MCF 10A (cell line): ENCODE data around the gene SLC6A4. TPM values are rescaled to one million over a fixed set of nuclear protein-coding genes. Genes with fewer than 3 reads are reported as not detected.

Experiments used
- BruUV-seq: library from RNA; stranded (reverse); fragments of 400-500 nt; replicated peaks from 2 replicates; lab custom pipeline; 2021; lab: Mats Ljungman, UMichigan
- CTCF ChIA-PET: fragments of 300-600 bp; sonication (Branson Sonifier 250); formaldehyde crosslinking; extraction: SDS; loops from one replicate; lab custom pipeline; 2021; ENCODE audit warnings: antibody characterized with exemption, inconsistent platforms; lab: Yijun Ruan, JAX
- POLR2A ChIA-PET: fragments of 300-600, 350-650 bp; sonication (Branson Sonifier 250); formaldehyde crosslinking; extraction: SDS; loops from one replicate; lab custom pipeline; 2020; ENCODE audit warnings: antibody characterized with exemption, inconsistent platforms; lab: Yijun Ruan, JAX
- DNase-seq: peaks from one replicate; pipeline ENCODE4 v3.0.0-alpha.2; 2018; ENCODE audit not compliant: unreplicated experiment
- H3K27ac Mint-ChIP-seq: one replicate; pipeline ENCODE4 v1.8.0; 2022; ENCODE audit warnings: mild to moderate bottlenecking, low read depth, mixed read lengths; ENCODE audit not compliant: unreplicated experiment
- H3K27me3 Mint-ChIP-seq: one replicate; pipeline ENCODE4 v1.8.0; 2022; ENCODE audit warnings: mixed read lengths; ENCODE audit not compliant: insufficient read depth, unreplicated experiment
- H3K36me3 Mint-ChIP-seq: one replicate; pipeline ENCODE4 v1.8.0; 2022; ENCODE audit warnings: mild to moderate bottlenecking, moderate library complexity, mixed read lengths; ENCODE audit not compliant: insufficient read depth, unreplicated experiment
- H3K4me1 Mint-ChIP-seq: one replicate; pipeline ENCODE4 v1.8.0; 2022; ENCODE audit warnings: mixed read lengths; ENCODE audit not compliant: insufficient read depth, unreplicated experiment
- H3K4me3 Mint-ChIP-seq: one replicate; pipeline ENCODE4 v1.8.0; 2022; ENCODE audit warnings: mild to moderate bottlenecking, moderate library complexity, mixed read lengths; ENCODE audit not compliant: unreplicated experiment
- H3K9me3 Mint-ChIP-seq: one replicate; pipeline ENCODE4 v1.8.0; 2022; ENCODE audit warnings: mixed read lengths; ENCODE audit not compliant: unreplicated experiment
- CTCF ChIP-seq: fragments of 200-600 bp; IDR thresholded peaks from one replicate; pipeline ENCODE4 v1.8.0; 2022; ENCODE audit warnings: antibody characterized with exemption, mild to moderate bottlenecking; ENCODE audit not compliant: unreplicated experiment
- intact Hi-C: fragments of 100-400 bp; cut with micrococcal nuclease; formaldehyde crosslinking; loops from 2 replicates; pipeline ENCODE4 v1.14.1; 2022
- total RNA-seq: library from RNA; stranded (reverse); gene quantifications from 2 replicates; pipeline ENCODE4 v1.2.3, GENCODE V29; 2022

The SLC6A4 gene
- total RNA-seq, 1 experiment from 2014 or later, result not detected

- BruUV-seq, result no TSS peak
- Mint-ChIP-seq H3K9me3 (no peaks in the 10 kb centered on the region), H3K4me3 (no peak overlapping the region), H3K4me1 (no peaks in the 10 kb centered on the region), H3K27ac (no peak overlapping the region), H3K36me3 (peaks cover 7% of the 10 kb centered on the region), H3K27me3 (peaks cover 25% of the 10 kb centered on the region)
- no peak for TF ChIP-seq CTCF
- POLR2A ChIA-PET, result no interaction called here
- intact Hi-C loops, result no loop called here
- CTCF ChIA-PET, result interaction anchor here (0.6 kb wide), 2 partner anchors 304 to 1110 kb away, joined by 3 read pairs; no protein-coding TSS in a partner anchor
- DNase-seq, result no peak
Measured at GRCh38 chr17:30210366-30210765, 25.1 kb downstream of the SLC6A4 start.

GRCh38 chr17:30209930-30210329 is 25.6 kb downstream of the SLC6A4 start:
- CTCF ChIA-PET, result interaction anchor here (0.6 kb wide), 2 partner anchors 305 to 1110 kb away, joined by 3 read pairs; no protein-coding TSS in a partner anchor
- TF ChIP-seq CTCF, result no peak
- Mint-ChIP-seq H3K27ac (no peak overlapping the region), H3K4me1 (no peaks in the 10 kb centered on the region), H3K4me3 (no peak overlapping the region), H3K27me3 (peaks cover 29% of the 10 kb centered on the region), H3K36me3 (peaks cover 4% of the 10 kb centered on the region), H3K9me3 (no peaks in the 10 kb centered on the region)
- BruUV-seq, result no TSS peak
- no peak for DNase-seq
- POLR2A ChIA-PET, result no interaction called here
- intact Hi-C loops, result no loop called here

- intact Hi-C loops, result no loop called here
- no peaks in the 10 kb centered on the region for H3K4me1 Mint-ChIP-seq
- POLR2A ChIA-PET, result no interaction called here
- no peaks in the 10 kb centered on the region for H3K9me3 Mint-ChIP-seq
- DNase-seq, result no peak
- H3K27me3 Mint-ChIP-seq, result peaks cover 29% of the 10 kb centered on the region
- BruUV-seq, result no TSS peak
- CTCF ChIA-PET, result interaction anchor here (0.7 kb wide), 1 partner anchor 43 kb away, joined by 3 read pairs; no protein-coding TSS in a partner anchor
- no peak for TF ChIP-seq CTCF
- no peak overlapping the region for H3K4me3 Mint-ChIP-seq
- no peak overlapping the region for H3K27ac Mint-ChIP-seq
- no peaks in the 10 kb centered on the region for H3K36me3 Mint-ChIP-seq
Measured at GRCh38 chr17:30208214-30208613, 27.3 kb downstream of the SLC6A4 start.

GRCh38 chr17:30207655-30208054 is 27.8 kb downstream of the SLC6A4 start:
- no peaks in the 10 kb centered on the region for H3K9me3 Mint-ChIP-seq
- CTCF ChIA-PET, result interaction anchor here (0.7 kb wide), 2 partner anchors 43 to 156 kb away, joined by 3 read pairs; no protein-coding TSS in a partner anchor
- BruUV-seq, result no TSS peak
- no peak overlapping the region for H3K4me3 Mint-ChIP-seq
- no peak for DNase-seq
- POLR2A ChIA-PET, result interaction anchor here (1.2 kb wide), 1 partner anchor 19 kb away, joined by 3 read pairs; no protein-coding TSS in a partner anchor
- no peaks in the 10 kb centered on the region for H3K4me1 Mint-ChIP-seq
- no peaks in the 10 kb centered on the region for H3K36me3 Mint-ChIP-seq
- intact Hi-C loops, result no loop called here
- TF ChIP-seq CTCF, result no peak
- no peak overlapping the region for H3K27ac Mint-ChIP-seq
- peaks cover 29% of the 10 kb centered on the region for H3K27me3 Mint-ChIP-seq
